NCI-H82 treated with DMSO at 0.1 percent for 48 hours (cell line): ENCODE results near the gene DPP10.

Experiments used
- DNase-seq: peaks from one replicate; lab custom pipeline; 2025; ENCODE audit not compliant: unreplicated experiment; lab: John Stamatoyannopoulos, UW

Gene DPP10

DNA sequence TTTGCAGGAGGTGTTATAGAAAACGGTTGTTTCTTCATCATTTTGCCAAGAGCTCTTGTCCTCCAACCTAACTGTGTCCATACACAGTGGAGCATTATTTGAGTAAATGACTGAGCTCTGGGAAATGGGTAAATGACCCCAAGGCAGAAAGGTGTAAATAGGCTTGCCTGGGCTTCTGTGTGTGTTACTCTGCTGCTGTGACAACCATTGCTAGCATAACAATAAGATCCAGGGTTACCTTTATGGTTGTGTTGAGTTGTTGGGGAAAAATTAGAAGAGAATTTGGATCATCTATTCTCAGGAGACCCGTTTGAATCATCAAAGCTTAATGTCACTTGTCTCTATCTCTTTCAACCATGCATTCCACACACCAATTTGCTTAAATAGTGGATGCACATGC lies 672.7 kb downstream of the DPP10 start:
- DNase-seq: no peak

DNA sequence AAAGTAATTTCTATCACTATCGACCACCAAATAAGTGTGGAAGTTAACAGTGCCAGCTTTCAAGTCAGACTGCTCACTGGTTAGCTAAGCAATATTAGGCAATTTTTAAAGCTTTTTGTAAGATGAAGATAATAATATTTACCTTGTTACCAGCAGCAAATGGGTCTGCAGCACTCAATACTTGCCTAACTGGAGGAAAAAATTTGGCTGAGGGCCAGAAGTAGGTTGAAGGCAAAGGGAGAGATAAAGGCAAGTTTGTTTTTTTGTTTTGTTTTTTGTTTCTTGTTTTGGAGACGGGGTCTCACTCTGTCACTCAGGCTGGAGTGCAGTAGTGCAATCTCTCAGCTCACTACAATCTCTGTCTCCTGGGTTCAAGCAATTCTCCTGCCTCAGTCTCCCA lies 675.9 kb downstream of the DPP10 start:
- no peak for DNase-seq

DNA sequence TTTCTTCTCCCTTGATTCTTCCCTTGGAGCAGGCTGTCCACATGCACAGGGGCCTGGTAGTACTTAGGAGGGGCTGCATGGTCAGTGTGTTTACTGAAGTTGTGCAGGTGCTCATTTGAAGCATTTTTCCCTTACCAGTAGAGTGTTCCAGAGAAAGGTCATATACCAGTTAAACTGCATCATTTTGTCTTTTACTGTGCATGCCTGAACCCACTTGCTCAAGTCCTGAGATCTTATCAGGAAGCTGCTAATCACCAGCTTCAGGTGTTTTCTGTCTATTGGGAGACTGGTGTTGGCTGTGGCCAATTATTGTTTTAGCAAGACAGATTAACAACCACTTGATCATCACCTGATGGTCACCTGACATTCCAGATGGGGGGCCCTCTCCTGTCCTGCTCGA lies 676.6 kb downstream of the DPP10 start:
- DNase-seq: no peak

DNA sequence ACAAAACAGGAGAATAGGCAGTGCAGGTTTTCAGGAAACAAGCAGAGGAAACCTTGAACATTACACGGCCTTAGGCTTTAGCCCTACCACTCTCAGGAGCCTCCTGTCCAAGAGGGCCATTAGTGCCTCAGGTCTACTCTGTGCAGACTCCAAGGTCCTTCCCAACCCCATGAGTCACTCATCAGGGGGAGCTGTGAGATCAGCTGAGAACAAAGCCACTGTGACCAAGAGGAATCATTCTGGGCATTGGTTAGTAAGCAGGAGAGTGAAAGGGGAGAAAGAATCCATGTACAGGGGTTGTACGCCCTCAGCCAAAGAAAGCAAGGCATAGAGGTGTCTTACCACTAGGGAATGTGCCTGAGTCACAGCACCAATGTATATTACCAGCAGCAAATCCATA lies 680.3 kb downstream of the DPP10 start:
- DNase-seq: no peak

DNA sequence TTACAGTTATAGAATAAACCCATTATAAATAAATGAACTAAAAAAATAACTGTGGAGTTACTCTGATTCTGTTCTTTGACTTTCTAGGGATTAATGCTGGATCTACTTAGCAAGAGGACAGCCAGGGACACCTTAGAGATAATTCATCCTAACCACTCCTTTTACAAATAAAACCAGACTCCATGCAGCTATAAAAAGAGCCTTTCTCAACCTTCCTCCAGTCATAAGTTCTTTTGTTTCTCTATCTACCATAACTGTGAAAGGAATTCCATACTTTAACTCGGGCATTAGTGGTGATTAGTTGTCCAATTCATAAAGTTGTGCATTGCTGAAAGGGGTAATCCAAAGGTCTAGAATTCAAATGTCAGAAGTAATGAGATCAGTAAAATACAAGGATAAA lies 682.4 kb downstream of the DPP10 start:
- DNase-seq: no peak

DNA sequence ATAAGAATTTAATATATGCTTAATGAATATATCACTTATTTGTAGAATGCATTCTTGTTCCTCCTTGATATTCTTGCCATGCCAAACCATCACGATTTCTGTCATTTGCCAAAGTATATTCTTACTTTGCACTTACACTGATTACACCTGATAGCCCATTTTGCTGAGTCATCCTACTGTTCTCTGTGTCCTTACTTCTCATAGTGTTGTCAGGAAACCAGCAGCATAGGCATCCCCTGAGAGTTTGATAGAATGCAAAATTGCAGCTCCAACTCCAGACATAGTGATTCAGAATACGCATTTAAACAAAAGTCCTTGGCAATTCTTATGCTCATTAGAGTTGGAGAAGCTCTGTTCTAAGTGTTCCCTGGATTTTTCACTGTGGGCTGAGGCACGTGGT lies 687.1 kb downstream of the DPP10 start:
- no peak for DNase-seq

DNA sequence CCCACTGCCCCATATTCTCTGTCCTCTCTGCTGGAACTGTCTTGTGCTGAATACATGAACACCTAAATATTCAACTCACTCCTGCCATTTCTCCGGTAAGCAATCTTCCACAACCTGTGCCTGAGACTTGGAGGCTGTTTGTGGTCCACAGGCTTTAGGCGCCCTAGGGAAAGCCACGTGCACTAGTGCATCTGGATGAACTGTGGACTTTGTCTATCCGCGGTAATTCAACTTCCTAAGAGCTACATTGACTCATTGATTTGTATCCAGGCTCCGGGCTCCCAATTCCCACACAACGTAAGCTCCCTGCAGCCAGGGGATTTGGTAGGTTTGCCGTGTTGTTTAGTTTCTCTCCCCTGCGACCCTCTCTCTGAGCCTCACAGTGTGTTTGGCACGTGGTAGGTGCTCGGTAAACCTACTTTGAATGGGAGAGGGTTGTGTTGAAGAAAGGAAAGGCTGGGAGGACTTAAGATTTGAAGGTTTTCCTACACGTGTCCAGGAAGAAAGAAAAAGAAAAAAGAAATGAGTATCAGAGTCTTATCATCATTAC lies 718.2 kb downstream of the DPP10 start:
- peak; percentile 74 for DNase-seq

DNA sequence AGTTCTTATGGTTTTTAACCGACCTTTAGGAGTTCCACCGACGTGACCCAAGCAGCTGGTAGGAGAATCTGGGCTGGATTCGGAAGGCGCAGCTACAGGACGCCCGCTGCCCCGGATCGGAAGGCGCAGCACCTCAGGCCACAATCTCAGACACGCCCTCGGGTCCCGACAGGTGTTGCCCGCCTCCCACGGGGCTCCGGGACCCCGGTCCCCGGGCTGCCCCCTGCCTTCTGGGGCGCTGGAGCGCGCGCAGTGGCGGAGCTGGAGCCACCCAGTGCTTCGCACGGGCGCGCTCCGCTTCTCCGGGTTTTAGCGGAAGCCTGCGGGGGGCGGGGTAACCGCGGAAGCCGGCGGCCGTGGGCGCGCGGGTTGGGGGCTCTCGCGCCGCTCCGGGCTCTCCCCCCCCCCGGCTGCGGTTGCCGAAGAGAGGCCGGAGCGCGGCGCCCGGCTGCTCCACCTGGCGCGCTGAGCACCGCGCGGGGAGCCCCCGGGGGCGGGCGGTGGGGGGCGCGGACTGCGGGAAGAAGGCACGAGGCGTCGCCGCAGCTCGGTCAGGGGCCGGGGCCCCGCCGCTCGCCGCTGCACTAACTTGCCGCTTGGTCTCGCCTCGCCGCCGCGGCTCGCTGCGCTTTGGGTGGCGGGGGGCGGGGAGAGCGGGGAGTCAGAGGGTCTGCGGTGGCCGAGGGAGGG lies 718.8 kb downstream of the DPP10 start:
- DNase-seq: peak; percentile 74

DNA sequence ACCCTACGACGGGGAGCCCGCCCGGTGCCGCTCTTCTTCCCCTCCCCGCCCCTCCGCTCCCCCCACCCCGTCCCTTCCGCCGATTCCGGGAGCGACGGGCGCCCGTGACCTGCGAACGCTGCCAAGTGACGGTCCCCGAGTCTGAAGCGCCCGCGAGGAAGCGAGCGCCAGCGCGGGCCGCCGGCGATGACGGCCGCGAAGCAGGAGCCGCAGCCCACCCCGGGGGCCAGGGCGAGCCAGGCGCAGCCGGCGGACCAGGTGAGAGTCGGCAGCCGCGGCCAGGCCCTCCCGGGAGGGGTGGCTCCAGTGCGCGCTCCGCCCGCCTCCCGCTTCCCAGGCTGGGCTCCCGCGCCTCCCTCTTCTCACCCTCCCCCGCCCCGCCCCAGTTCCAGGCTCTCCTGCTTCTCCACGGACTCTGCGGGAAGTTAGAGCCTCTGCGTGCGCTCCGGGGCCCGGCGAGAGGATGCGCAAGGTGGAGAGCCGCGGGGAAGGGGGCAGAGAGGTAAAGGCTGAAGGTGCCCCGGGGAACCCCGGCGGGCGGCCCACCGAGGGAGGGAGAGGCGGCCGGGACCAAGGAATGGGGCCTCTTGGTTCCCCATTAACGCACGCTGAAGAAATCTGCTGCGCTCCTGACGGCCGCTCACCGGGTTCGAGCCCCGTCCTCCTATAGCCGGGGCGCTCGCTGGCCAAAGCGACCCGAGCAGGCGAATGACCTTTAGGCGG lies 719.5 kb downstream of the DPP10 start:
- DNase-seq: no peak

DNA sequence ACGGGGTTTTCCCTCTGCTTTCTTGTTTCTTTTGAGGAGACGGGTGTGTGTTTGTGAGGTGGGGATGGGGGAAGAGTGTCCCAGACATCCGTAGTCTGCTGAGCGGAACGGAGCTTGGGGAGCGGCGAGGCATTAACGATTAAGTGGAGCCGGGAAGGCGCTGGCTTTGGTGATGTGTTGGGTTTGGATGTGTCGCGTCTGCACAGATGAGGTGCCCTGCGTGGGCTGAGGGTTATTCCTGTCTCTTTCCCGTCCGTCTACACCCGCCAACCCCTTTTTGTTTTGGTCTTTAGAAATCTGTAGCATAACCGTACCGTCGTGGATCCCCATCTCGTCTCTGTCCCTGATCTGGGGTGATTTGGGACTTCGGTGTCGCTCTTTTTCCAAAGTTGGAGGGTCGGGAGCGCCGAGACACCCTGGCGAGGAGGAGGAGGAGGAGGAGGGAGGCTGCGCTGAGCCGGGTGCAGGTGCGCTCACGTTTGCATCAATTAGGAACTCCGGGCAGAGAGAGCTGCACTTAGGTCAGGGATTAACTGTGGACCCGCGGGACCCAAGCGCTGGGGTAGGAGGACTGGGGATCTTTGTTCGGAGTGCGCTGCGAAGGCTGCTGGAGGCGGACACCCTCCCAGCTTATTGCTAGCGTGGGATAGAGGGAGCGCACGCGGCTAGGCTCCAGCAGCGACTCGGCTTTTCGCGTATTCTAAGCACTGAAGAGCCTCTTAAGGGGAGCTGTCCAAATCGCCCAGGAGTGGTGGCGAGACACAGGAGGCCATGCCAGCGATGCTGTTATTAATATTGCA lies 720.3 kb downstream of the DPP10 start:
- no peak for DNase-seq

DNA sequence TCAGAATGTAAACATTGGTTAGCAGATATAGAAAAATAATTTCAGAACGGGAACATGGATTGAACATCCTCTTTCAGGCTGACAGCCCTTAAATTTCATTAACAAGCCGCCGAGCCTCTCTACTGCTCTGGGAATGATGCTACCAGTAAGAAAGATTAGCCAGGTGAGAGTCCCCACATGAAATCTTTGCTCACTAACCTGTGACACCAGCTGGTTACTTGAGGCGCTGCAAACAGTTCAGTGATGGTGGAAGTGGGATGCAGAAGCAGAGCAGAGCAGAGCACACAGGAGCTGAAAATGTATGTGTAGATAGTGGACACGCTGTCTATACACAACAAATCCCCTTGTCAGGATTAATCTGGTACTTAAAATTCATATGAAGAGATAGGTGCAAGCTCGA lies 721.1 kb downstream of the DPP10 start:
- DNase-seq: no peak

DNA sequence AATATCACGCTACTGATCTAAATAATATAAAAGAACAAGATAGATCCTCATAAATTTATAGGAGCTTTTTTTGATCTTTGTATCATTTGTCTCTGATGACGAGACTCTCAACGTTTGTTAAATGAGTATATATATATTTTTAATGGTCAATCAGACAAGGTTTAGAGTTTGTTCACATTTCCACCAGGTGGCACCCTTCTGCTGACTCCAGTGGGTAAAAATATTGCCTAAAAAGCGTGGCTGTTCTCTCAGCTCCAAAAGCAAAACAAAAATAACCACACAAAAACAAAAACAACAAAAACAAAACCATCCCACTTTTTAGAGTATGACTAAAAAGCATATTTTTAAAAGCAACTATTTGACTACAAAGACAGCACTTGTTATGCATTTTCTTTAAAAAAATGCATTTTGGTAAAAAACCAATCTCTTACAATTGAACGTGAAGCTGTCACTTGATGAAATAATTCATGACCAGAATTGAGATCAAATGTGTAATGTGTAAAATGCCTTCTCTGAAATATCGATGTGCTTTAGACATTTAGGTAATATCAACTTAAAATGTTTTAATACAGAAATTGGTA lies 723.2 kb downstream of the DPP10 start:
- DNase-seq: peak; percentile 62

DNA sequence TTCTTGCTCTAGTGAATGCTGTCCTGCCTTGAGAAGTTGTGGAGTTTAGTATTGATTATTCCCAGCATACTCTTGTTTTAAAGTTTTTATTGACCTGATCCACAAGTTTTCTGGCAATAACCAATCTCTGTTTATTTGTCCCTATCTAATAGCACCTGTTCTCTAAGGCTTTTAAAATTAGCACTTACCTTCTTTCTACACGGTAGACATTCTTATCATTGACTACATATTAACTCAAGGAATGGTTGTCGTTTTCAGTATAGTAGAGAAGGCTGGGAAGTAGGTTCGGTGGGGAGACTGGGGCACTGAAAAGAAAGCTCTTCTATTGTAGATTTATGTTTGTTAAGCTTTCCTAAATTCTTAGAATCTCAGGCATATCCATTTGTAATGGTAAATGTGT lies 726.0 kb downstream of the DPP10 start:
- no peak for DNase-seq

DNA sequence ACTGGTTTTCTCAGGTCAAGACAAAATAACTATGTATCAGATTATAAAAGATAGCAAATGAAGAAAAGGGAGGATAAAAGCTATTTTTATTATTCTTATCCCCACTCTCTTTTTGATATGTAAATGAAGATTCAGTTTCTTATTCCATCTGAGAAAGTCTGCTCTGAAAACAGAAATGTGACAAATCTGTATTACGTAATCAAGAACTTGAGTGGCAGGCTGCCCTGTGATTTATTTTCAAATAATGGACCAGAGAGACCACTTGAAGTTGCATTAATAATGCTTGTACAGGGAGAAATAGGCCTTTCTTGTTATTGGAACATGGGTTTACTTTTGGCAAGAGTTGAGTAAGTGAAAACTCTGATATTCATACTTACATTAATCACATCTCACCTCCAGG lies 727.4 kb downstream of the DPP10 start:
- no peak for DNase-seq

DNA sequence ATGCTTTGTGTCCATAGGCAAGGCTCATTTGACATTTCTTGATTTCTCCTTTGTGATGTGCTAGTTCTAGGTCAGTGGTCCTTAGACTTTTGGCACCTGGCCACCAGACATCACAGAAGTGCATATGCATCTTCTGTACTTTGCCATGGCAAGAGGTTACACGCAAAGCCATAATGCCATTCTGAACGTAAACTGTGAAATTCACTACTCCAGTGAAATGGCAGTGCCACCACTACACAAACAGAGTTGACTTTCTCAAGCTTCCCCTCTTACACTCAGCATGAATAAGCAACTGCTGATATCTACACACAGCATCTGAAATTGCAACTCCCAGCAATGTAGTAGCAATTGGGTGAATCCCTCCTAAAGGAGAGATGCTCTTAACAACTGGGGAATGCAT lies 729.3 kb downstream of the DPP10 start:
- no peak for DNase-seq

DNA sequence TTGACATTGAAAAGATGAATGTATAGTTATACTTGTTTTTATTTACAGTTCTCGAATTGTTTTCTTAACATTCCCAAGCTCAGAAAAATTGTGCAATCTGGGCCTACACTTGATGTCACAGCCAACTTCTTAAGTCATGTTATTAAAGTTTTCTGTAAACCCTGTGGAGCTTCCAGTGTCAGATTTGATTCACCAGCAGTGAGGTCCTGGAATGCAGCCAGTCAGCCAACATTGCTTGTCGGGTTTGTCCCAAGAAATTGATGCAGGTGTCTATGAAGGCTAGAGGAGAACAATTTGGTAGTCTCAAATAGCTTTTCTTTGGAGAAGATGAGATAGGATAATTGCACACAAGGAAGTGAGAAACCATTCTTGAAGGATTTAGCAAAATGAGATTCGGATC lies 732.2 kb downstream of the DPP10 start:
- no peak for DNase-seq

DNA sequence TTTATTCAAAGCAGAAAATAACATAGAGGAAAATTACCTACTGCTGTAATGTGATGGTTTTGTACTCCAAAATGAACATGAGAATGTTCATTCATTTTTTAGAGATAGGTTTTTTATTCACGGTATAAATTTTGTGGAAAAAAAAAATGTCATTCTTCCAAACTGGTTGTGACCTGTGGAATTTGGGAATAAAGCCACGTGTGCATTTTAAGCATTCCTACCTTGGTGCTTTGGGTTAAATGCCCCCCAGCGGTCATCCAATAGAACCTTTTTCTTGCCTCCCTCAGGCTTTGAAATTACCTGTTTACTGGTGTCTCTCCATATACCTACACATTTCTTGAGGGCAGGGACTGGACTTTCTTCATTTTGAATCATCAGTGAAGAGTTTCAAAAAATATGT lies 740.7 kb downstream of the DPP10 start:
- no peak for DNase-seq

DNA sequence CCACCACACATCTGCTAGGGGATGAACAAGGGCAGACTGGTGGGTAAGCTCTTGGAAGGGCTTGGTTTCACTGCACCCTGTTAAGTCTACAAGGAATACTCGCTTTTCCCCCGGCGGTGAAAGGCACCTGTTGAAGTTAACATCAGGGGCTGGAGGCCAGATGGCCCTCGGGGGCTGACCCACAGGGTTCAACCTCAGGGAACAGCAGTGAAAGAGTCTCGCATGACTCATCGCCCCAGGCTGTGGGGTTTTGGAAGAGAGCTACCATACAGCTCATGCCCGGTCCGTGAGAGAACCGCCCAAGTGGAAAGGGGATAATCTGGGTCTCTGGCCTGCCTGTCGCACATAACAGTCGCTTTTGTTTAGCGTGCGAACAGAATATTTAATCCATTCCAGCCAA lies 748.0 kb downstream of the DPP10 start:
- DNase-seq: no peak

DNA sequence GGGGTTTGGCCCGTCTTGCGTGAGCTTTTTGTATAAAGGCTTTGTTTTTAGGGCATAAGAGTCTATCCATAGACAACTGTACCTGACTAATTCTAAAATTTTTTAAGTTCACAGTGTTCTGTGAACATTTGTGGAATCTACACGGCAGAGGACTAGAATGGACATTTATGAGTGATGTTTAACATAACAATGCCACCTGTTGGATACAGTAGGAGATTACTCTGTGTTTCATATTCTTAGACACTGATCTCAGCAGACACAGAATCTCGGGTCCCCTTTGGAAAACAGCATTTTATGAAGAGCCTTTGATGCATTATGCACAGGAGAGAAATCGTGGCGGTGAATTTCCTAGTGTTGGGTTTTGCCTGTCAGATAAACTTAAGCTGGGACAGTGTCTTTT lies 752.2 kb downstream of the DPP10 start:
- DNase-seq: no peak

DNA sequence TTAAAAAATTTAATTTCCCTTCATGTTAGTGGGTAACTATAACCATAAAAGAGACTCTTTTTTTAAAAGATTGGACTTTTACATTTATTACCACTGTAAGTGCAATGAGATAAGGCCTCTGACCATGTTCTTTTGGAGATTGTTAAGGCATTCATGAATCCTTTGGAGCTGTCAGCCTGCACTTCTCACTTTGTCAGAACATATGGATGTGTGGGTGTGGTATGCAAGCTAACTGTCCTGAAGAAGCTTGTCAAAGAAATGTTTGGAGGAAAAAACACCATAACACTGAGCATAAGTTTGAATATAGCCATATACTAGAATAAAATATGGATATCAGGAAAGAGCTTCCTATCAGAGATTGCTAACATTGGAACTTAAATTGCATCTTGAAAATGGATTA lies 754.1 kb downstream of the DPP10 start:
- DNase-seq: no peak

DNA sequence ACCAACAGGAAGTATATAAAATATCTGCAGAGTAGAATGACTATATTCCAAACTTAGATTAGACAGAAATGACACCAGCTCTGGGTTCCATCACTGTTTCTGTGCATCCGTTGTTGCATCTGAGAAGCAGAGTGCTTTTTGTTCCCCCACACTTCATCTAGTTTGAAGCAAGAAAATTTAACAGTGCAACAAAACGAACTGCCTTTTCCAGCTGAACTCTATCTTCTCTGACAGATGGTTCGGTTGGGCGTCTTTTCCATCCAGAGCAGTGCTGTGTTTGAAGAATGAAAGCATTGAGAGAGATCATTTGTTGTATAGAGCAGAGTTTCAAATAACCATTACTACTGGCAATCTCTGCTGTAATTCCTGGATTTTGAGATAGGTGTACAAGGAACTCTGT lies 757.5 kb downstream of the DPP10 start:
- DNase-seq: no peak

DNA sequence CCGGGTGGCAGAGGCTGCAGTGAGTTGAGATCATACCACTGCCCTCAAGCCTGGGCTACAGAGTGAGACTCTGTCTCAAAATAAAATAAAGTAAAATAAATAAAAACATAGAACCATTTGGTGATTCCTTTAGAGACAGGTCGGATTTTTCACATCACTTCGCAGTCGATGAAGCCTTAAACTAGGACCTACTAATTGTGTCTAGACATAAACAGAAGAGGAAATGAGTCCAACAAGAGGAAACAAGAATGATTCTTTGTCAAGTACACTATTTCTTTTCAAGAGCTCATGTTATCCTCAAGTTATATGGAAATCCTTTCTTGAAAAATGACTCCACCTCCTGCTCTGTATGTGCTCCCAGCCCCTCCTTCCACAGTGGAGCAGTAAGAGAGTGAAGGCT lies 758.9 kb downstream of the DPP10 start:
- DNase-seq: no peak
